Stimulated activated CD4-positive, alpha-beta T cell treated with anti-CD3 and anti-CD28 coated beads, Interleukin-15, amount 100 ng/mL, for 1 hour (primary cell): ENCODE measurements around the gene SHISA2.
"Not testable (repeated sequence)": the region's sequence is repeated elsewhere in the genome, so short reads cannot be mapped to it uniquely, and the experiment has no call there.

Experiments used
- DNase-seq, 2 donors: peaks; one replicate each; pipeline ENCODE4 v3.0.0-alpha.2; 2020; ENCODE audit warnings: low read depth in 1 of 2, low spot score in 1 of 2

SHISA2 gene

DNA sequence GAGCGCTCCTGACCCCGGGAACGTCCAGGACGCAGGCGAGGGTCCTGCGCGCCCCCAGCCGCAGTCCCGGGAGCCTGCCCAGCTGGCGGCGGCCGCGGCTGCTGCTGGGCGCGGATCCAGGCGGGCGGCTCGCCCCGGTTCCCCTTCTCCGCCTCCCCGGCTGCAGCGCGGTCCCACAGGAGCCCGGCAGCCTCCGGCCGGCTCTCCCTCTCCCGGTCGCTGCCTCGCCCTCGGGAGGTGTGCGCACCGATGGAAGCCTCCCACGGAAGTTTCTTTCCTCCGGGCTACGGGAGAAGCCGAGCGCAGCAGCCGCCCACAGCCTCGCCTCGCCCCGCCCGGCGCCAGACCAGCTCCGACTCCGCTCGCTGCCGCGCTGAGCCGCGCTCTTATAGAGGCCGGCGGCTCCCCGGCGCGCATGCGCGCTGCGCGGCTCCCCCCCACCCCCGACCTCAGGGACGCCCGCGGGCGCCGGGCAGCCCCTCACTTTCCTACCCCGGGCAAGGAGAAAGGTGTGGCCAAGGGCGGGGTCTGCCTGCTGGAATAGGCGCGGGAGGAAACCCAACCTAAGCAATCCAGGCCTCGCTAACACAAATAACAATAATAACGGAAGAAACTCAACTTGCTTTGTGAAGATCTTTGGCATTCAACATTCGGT lies at the start of gene SHISA2:
TSS of gene SHISA2 (minus strand) at position 360 of the 655 bp plus-strand sequence. CDS start 1,041 bp downstream, outside the sequence.
- no peak for DNase-seq

DNA sequence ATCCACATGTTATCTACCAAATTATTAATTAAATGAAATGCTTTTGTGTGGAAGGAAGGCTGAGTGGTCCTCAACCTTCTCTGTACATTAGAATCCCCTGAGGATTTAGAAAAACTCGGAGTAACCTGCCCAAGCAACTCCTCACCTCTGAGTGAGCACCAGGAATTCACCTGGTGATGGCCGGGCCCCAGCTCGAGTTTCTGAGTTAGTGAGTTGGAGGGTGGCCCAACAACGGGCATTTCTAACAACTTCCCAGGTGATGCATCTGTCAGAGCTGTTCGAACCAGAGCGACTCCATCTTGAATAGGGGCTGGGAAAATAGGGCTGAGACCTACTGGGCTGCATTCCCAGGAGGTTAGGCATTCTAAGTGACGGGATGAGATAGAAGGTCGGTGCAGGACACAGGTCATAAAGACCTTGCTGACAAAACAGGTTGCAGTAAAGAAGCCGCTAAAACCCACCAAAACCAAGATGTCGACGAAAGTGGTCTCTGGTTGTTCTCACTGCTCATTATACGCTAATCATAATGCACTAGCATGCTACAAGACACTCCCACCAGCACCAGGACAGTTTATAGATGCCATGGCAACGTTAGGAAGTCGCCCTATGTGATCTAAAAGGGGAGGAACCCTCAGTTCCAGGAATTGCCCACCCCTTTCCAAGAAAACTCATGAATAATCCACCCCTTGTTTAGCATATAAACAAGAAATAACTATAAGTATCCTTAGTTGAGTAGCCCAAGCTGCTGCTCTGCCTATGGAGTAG lies 44.2 kb upstream of the SHISA2 start:
- no peak for DNase-seq

DNA sequence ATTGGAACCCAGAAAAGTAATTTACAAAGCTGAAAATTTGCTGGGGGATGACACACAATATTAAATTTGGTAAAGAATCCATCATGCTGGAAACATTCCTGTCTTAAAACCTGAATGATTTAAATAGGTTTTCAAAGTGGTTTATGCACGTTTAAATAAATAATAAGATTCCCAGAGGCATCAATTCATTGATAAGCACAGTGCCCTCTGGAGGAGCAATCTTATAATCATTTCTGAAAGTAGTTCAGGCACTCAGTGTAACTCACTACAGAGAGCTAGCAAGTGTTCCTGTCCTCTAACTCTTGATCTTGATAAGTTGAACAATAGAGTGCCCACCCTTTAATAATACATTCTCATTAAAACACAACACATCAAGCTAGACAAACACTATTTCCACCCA lies 43.5 kb upstream of the SHISA2 start:
- no peak for DNase-seq

DNA sequence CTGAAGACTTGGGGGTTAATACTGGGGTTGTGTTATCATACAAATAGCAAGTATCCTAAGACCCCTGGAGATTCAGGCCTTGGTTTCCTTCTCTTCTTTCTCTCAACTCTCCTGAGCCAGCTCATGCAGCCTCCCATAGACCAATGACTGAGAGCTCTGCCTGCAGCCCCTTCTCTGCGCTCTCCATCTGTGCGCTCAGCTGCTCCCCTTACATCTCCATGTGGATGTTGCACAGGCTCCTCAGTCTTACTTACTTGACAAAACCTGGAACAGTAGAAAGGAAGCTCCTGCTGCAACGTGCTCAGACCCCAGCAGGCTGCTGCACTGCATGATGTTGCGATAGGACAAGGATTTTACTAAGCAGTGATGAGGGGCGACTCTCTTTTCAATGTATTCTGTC lies 25.0 kb upstream of the SHISA2 start:
- not testable (repeated sequence) for DNase-seq

DNA sequence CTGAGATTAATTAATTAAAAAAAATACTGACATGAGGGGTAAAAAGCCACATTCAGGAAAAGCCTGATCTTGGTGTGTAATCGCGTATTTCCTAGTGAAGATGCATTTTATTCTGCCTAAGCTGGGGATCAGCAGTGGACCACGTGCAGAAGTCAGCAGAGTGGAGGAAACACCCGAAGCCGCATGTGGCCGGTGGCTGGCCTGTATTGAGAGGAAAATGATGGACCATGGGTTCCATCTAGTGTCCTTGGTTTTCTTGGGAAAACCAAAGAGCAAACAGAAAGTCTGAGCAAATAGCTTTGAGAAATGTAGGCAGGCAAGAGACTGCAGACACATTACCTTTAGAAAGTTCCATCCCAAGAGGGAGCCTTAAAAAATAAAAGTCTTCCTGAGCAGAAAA lies 23.7 kb upstream of the SHISA2 start:
- no peak for DNase-seq

DNA sequence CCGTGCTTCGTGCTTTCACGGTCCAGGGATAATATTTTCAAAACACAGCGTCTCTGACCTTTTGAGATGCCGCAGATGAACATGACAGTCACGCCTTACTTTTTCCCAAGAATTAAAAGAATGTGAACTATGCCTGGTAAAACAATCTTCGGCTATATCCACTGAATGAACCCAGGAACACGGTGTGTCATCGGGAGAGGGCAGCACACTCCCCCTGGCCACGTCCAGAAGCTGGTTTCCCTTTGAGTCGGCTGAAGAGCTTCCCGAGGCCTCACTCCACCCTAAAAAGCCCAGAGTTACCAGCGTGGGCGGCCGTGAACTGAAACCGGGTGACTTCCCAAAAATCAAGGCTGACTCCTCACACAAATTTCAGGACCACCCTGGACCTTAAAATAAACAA lies 22.9 kb upstream of the SHISA2 start:
- no peak for DNase-seq

DNA sequence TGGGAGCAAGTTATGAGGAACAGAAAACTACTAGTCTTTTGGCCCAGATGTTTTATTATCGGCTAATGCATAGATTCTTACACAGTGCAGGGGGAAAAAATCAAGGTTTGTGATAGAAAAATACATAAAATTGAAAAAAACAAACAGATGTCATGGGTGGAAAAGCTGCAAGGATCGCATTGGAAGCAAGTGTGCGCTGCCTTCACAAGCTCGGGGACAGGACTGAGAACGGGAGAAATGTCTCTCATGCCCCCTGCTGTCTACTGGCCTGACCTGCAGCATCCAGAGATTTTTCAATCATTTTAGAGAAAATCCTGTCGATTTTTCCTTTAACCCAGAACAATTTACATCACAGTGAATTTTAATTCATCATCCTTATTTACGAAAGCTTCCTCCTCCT lies 20.5 kb upstream of the SHISA2 start:
- not testable (repeated sequence) for DNase-seq

DNA sequence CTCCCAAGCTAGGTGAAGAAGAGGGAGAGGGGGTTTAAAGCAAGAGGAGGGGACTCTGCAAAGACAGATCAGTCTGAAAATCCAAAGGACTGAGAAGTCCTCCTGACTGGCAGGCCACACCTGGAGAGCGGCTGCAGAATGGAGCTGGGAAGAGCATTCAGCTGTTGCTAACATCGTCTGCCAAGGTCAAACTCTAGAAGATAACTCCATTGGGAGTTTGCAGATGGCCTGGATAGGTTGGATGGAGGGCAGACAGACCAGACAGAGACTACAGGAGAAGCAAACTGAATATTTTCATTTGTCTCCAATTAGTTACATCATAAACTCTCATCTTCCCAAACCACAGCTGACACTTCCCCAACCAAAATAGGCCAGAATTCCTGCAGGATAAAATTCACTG lies 19.9 kb upstream of the SHISA2 start:
- DNase-seq: no peak

DNA sequence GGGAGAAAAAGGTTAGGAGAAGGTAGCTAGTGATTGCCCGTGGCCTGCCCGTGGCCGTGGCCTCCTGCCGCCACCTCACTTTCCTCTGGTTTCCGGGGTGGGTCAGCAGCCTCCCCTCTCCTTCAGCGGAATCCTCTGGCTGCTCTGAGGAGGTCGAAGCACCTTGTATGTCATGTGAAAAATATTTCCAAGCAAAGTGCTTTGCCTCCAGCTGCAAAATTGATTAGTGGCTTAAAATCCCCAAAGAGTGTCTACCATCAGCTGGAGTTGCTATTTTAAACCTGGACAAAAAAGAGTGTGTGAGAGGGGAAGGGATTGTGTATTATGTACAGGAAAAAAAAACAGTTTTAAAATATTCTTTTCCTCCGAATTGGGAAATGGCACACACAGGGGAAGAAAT lies 17.8 kb upstream of the SHISA2 start:
- DNase-seq: not testable (repeated sequence)

DNA sequence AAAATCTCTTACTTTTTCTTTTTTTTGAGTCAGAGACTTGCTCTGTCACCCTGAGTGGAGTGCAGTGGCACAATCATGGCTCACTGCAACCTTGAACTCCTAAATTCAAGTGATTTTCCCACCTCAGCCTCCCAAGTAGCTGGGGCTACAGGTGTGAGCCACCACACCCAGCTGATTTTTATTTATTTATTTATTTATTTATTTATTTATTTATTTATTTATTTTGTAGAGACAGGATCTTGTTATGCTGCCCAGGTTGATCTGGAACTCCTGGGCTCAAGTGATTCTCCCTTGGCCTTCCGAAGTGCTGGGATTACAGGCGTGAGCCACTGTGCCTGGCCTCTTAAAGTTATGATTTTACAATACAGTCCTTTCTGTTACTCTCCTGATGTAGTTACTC lies 16.6 kb upstream of the SHISA2 start:
- DNase-seq: not testable (repeated sequence)

DNA sequence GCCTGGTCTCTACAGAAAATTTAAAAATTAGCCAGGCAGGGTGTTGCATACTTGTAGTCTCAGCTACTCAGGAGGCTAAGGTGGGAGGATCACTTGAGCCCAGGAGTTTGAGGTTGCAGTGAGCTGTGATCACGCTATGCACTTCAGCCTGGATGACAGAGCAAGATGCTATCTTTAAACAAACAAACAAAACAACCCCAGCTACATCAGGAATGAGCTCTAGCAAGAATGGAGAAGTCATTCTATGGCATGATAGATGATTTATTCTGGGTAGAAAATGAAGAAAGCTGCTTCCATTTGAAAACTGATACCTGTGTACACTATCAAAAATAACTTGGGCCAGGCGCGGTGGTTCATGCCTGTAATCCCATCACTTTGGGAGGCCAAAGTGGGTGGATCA lies 15.8 kb upstream of the SHISA2 start:
- no peak for DNase-seq

DNA sequence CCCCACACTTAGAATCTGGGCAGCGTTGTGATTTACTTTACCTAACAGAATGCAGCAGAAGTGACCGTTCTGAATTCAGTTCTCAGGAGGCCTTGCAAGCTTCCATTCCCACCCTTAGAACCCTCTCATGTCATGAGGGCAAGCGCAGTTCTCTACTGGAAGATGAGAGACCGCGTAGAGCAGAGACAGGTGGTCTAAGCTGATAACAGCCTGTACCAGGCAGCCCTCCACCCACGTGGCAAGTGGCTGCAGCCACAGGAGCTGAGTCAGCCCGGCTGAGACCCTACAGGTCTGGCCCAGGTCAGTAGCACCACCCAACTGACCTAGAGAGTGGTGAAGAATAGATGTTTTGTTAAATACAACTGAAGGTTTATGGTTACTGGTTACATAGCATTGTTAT lies 14.7 kb upstream of the SHISA2 start:
- DNase-seq: not testable (repeated sequence)

DNA sequence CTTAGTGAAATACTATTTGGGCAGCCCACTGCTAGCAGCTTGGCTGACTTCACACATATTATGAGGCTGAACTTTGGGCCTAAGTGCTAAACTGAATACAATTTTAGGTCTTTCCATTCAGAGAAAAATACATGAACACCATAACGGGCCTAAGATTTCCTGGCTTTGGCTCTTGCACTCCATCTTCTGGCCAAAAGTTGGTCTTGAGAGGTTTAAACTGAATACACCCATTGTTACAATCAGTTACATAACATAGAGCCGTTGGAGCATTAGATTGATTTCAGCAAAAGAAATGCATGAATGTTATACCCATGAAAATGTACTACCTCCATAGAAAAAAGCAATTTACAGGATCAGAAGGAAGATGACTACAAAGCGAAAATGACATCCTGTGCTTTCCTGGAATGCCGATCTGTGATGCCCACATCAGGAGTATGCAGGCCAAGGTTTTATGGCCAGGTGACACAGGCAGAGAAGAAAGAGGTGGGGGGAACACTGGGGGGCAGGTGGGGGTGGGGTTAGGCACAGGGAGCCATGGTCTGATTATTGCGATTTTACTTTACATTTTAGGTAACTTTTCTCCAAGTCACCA lies 11.1 kb upstream of the SHISA2 start:
- no peak for DNase-seq

DNA sequence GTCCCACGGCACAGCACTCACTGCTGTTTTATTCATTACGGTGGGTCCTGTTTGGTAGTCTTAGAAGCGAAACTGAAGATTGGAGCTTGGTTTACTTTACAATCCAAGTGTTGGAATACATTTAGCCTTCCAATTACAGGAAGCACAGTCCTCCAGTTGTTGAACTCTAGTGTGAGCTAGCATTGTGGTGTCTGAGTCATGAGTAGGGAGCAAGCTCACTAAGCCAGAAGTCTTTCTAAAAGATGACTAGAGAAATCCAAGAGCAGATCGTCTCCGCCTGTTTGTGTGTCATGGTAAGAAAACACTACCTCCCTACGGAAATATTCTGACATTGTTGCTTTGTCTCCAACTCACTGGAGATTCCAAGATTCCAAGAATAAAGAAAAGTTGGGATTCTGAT lies 10.1 kb upstream of the SHISA2 start:
- no peak for DNase-seq

DNA sequence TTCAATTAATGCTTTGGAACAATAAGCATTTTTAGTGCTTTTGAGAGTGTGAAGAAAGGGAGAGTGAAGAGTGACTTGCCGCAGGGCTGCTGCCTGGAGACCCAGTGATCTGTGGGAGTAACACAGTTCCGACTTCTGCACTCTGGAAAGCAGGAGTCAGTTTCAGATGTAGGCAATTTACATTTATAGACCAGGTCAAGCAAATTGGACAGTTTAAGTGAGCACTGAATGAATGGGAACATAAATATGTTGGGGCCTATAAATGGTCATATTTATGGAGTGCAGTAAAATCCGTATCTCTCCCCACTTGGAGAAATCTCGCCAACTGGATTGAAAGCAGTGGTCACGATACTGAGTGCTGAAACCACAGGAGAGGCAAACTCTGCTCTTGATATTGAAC lies 9.4 kb upstream of the SHISA2 start:
- no peak for DNase-seq

DNA sequence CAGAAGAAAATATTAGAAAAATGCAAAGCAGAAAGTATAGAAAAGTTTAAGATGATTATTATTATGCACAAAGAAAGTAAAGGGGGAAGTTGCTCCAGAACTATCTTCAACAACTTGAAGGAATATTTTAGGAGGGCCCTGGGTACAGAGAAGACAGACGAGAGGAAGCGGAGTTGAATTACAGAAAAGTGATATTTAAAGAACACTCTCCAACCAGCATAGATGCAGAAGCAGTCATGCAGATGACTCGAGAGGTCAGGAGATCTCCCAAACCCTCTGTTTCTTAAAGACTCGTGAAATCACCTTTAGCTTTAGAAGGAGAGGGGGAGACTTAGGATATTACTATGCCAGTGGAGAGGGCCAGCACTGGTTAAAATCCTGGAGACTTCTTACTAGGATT lies 8.5 kb upstream of the SHISA2 start:
- no peak for DNase-seq

DNA sequence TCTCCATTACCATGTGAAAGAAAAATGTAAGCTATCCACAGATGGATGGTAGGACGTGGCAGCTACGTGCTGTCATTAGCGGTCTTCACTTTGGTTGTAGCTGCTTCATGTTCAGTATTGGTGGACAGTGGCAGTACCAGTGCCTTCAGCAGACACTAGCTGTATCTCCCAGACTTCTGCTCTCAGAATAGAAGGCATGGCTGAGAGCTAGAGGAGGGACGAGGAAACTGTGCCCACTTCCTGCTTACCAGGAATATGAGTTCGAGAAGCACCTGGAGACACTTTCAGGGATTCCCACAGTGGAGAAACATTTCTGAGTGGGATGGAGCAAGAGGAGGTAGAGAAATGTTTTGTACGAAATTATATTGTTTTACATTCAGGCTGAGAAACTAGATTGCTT lies 6.9 kb upstream of the SHISA2 start:
- DNase-seq: no peak

DNA sequence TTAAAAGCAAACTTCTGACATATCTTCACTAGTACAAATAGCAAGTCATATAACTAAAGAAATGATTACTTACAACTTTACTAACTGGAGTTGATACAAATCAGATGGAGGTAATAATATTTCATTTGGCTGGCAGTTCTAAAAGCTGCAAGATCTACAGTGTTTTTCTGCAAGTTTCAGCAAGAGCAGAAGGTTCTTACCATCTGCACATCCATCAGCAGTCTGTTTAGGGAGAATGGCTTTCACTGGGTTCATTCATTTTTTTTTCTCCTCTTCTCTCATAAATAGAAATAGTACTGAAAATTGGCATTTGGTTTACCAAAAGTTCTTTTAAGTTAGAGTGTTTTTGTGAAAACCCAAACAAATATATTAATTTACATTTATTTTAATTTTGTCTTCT lies 3.1 kb upstream of the SHISA2 start:
- DNase-seq: no peak

DNA sequence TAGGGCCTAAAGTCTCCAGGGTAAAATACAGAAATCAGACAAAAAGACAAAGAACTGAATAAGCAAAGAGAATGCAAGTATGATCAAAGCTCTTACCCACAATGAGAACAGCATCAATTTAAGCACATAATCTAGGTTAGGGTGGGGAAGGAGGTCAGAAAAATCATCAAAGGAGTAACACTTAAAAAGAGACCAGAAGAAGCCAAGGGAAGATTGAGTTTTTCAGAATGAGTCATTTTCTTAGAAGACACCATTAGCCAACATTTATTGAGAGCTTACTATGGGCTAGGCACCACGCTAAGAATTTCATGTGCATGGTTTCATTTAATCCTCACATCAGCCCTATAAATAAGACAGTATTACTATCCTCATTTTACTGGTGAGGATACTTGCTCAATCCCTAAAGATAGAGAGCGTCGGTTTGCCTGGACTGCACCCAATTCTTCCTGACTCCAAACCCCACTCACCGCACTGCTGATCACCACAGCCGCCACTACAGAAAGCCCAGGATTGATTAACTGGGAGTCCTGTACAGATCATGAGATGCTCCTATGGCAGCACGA lies 1.7 kb upstream of the SHISA2 start:
- no peak for DNase-seq

DNA sequence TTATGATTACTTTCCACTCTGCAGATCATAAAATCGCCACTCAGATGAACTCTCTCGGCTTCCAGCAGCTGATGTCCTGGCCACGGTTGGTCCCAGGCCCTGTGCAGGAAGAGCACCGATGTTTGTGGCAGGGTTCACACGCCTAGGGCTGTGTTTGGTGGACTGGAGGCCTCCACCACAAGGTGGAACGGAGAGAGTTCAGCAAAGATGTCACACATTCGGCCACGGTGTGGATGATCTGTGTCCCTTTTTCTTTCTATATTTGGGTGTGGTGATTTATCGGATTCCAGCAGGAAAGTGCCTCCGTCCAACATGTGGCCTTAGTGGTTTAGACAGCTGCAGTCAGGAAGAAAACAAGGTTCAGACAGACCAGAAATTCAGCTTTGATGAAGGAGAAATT lies 521 bp upstream of the SHISA2 start:
- DNase-seq: no peak

DNA sequence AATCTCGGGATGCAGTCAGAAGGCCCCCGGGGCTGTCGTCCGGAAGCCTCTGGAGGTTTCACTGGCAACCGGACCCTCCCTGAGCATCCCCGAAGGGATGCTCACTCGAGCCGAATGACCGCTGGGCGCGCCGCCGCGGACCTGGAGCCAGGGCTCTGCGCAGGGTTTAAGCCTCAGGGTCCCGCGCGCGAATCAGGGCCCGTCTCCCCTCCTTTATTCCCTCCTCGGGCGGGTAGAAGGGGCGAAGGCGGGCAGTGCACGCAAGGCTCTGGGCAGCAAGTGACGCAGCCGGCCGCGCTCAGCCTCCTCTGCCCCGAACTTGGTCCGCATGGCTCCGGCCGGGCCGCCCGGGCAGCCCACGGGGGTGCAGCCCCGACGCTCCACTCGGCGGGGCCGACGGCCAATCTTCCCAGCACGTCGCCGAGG lies 572 bp downstream of the SHISA2 start:
- no peak for DNase-seq

DNA sequence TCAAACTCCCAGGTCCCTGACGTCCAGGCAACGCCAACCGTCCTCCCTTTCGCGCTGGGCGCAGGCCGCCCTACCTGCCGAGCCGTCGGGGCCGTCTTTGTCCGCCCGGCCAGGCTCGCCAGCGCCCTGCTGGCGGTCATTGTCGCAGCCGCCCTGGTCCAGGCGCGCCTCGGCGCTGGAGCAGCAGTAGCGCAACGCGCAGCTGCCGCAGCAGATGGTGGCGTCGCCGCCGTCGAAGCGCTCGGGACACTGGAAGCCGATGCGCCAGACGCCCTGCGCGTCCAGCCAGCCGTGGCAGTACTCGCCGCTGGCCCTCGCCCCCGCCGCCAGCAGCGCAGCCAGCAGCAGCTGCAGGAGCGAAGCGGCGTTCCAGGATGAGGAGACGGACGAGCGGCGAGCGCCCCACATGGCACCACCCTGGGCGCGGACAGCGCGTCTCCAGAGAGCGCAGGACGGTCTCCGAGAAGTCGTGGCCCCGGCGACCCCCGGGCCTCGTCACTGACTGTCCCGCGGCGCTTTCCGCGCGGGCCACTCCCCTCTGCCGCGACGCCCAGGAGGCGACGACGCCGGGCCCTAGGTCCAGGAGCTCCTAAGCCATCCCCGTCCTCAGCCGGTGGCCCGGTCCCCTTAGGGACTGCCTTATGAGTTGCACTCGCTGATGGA lies 1.1 kb downstream of the SHISA2 start:
- DNase-seq: no peak
